GM19463 (cell line): Measurements from ENCODE around the gene IRF4.

Experiments
- ATAC-seq: cut with Tn5 transposase; IDR thresholded peaks from one replicate; pipeline ENCODE4 v1.9.1; 2021; ENCODE audit warnings: mild to moderate bottlenecking, moderate library complexity; ENCODE audit not compliant: unreplicated experiment

Gene IRF4

DNA sequence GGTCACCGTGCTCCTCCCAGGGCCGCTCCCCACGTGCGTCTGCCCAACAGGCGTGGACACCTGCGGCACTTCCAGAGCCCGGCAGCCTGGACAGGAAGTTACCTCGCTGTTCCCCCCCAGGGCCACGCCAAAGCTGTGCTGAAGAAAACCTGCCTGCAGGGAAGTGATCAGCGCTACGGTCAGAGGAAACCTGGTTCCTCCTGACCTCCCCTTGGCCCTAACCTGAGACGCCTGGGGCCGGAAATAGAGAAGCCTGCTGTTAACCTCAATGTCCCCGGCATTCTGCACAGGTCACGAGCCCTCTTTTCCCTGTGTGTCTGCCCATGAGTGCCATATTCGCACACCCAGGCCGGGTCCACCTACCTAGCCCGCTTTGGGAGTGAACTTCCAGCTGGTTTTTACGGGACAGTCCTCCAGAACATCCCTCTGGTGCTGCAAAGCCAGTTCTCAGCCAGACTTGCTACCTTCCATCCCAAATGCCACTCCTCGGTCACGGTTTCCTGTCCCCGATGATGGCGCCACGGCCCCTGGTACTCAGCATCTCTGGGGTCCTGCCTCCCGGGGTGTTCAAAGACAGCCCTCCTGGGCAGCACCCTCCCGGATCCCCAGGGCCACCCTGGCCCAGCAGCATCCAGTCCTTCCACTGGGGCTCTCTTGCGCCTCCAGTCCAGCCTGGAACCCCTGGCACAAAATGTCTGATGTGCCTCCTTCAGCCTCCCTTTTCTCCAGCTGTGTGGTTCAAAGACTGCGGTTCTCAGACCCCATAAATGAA is 12.0 kb upstream of the IRF4 start:
- peak; percentile 68 for ATAC-seq

DNA sequence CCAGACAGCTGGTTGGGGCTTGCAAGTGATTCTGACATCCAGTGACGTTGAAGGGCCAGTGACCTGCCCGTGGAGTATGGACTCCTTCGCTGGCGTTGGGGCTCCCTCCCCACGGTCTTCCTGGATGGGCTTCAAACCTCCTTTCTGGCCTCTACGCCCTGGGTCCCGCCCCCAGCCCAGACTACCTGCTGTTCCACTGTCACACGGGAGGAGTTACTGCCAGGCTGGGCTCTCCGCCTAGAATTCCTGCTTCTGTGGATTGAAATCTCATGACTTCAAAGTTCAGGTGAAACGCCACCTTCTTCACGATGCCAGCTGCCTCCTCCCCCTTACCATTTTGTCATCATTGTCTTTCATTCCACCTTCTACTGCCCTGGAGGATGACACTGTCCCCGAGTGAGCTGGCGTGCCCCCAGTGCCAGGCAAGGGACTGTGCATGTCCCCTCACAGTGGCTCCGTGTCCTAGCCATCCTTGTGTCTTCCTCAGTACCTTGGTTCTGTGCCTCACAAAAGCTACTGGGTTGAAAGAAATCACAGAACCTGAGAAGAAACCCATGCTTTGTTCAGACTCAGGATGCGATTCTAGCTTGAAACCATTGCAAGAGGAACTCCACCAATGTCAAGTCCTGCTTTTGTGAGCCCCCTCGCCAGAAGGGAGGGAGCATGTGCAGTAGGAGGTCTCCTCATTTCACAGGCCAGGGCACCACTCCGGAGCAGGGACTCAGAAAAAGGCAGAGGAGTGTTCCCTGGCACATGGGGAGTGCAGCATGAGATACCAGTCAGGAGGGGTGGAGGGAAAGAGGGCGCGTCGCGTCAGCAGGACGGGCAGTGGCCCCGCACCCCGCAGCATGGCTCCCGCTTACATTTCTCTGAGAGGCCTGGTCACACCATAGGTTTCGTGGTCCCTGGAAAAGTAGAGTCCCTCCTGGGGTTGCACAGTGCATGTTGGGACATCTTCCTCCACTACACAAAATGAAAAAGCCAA is 11.0 kb upstream of the IRF4 start:
- ATAC-seq, result no peak

DNA sequence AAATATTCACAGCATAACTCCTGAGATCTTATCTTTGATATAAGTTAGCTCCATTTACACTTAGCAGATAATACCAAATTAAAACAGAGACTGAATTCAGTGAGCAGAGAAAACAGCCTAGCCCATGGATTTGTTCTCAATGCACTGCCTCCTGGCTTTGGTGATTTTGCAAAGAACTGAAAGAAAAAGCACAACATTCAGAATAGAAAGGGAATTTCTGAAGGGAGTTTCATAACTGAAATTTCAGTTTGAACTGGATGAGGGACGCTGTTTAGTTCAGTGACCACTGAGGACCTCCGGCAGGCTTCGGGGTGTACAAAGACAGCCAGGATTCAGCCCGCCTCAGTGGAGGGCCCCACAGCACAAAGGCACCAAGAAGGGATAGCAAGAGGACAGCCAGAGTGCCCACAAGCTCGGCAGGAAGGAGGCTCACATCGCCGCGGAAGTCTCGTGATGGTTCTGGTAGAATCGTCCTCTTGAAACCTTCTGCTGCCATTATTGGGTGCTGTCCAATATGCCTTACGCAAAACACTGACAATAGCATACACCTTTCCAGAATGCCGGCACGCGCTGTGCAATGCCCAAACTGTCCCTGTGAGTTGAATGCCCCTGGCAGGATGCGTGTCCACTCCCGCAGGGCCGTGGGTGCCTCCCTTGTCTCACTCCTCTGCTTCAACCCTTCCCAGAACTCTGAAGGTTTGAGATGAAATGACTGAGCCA is 9.7 kb upstream of the IRF4 start:
- no peak for ATAC-seq

DNA sequence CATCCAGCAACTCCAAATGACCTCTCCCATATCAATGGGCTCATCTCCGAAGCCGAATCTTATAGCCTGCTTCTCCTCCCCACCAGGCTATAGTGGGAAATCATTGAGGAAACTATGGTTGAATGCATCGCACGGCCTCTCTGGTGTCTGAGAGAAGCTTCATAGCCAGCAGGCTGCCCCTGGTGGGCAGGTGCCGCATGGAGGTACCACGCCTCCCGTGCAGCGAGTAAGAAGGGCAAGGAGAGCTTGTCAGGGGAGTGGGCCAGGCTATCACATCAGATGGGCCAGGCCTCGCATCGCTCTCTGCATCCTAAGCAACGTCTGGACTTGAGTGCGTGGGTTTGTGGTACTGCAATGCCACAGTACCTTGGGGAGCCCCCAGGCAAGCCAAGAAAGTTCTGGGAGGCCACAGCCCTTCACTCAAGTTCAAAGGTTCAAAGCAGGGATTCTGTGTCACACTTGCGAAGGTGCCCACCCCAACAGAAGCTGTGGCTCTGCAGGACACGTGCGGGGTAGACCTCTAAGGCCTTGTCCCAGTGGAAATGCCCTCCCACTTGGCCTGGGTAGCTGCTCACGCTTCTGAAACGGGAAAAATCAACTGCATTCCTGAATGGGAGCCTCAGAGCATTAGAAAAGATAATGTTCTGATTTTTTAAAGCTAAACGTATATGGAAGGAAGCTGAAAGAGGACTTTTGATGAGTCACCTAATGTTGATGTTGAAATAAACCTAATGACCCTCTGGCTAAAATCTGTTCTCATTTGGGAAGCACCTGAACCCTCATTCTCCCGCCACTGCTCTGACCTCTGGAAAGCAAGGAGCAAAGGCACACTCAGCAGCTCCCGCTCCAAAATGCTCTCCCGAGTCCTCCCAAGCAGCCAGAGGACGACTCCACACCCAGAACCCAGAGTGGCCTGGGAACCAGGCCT is 8.4 kb upstream of the IRF4 start:
- no peak for ATAC-seq

DNA sequence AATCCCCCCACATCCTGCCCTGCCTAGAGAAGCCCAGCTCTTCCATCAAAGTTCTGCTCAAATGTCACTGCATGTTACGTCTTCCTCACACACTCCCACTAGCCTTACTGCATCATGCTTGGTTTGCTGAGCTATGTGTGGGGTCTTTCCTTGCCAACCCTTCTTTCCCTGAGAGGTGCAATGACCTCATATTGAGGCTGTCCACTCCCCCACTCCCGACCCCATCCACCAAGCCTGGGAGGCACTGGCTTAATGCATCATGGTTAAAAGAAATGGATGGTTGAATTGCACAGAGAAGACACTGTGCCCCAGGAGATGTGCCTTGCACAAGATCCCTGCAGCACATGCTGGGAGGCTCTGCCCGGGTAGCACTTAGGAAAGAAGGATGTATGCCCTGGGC is 7.7 kb upstream of the IRF4 start:
- ATAC-seq, result no peak

DNA sequence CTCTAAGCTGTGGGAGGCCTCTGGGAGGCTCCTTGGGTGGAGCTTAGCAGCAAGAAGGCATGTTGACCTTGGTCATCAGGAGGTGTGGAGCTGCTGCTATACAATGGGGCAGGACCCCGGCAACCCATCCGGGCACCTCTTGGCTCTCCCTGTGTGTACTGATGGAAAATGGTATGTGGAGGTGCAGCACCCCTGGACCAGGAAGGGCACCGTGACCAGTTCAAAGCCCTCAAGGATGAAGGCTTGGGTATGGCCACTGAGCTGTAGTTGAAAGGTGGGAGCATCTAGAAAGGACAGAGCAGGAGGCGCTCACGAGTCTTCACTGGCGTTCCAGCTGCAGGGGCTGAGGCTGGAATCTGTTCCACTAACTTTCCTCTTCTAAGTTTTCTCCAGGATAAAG is 6.7 kb upstream of the IRF4 start:
- no peak for ATAC-seq

DNA sequence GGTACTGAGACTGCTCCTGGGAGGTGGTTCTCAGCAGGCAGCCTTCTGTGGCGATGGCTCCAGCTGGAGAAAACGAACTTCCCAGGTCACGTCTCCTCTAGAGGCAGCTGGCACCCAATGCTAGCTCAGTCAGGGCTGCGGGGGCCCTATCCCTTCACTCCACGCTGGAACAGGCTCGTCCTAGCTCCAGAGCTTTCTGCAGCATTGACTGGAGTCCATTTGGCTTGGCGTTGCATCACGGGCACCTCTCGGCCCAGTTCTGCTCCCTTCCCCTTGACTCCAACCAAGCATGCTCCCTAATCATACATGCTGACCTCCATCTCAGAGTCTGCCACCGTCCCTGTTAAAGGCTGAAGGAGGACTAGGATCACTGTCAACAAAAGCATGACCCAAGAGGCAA is 5.9 kb upstream of the IRF4 start:
- ATAC-seq, result no peak

DNA sequence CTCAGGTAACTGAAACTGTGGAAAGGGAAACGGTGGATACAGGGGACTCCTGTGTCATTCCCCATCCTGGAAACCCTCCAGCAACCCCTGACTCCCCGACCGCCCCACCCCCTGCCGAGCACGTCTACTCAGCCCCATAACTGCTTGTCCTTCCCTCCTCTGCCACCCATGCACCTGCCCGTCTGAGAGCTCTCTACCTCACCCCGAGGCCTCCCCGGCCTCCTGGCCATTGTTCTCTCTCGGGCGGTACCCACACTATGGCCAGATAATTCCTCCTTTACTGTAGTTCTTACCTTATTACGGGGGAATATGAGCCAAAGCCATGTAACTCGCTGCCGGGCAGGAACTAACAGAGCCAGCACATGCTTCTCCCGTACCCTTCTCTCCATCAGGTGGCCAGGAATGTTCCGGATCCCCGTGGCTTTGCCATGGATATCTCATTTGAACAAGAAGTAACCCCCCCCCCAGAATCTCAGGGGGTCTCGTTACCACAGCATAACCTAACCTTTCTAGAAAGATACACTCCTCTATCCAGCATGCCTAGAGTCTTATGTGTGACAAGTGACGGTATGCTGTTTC is 4.8 kb upstream of the IRF4 start:
- no peak for ATAC-seq

DNA sequence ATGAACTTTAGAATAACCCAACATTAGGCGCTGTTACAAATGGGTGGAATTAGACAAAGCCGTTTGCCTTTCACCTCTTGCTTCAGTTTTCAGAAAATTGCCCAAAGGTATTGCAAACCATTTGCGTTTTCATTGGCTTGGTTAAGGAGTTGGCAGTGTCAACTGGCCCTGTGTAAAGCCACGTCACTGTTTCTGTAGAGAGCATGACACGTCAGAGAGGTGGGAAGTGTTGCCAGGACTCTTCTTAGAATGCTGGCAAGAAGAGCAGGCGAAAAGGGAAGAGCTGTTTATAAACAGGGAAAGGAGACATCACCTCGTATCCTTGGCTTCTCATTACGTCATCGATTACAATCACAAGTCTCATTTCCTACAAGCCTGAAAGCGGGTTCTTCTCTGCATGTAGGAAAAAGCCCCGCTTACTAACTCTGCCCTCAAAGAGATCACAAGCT is 4.2 kb upstream of the IRF4 start:
- ATAC-seq, result no peak

- no peak for ATAC-seq
These were observed 3.2 kb upstream of the IRF4 start for GRCh38 chr6:388202-388903.

GRCh38 chr6:389143-389542 is 2.4 kb upstream of the IRF4 start:
- ATAC-seq, result no peak

DNA sequence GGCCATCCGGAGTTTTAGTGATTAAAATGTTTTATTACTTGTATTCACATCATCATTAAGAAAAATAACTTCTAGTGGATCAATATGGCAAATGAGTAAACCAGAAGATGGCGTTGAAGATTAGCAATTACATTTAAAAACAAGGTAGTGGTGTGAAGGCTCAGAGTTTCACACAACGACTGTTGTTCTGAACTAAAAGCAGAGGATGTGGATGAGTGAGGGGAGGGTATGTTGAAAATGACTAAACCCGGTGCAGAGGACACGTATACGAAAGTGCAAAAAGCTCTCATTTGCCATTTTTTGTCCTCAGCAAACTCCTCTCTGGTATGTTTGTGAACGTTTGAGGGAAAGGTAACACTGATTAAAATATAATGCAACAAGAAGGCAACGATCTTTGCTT is 1.9 kb upstream of the IRF4 start:
- ATAC-seq, result peak; percentile 30

DNA sequence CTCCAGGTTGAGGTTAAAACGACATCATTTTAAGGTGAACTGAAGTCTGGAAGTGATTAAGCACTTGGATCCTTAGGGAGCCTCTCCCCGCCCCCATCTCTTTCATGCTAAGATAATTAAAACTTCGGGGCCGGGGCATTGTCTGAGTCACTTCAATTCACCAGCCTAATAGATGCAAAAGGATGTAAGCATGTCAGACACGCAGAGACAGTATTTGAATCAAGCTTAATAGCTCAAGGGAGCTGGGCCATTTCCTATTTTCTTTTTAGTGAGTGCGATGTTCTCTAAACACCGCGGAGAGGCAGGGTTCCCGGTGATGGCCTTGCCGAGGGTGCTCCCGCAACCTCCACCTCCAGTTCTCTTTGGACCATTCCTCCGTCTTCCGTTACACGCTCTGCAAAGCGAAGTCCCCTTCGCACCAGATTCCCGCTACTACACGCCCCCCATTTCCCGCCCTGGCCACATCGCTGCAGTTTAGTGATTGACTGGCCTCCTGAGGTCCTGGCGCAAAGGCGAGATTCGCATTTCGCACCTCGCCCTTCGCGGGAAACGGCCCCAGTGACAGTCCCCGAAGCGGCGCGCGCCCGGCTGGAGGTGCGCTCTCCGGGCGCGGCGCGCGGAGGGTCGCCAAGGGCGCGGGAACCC is 516 bp upstream of the IRF4 start:
- ATAC-seq, result peak; percentile 15

GRCh38 chr6:392441-393390 is 1.2 kb downstream of the IRF4 start:
- ATAC-seq, result no peak

DNA sequence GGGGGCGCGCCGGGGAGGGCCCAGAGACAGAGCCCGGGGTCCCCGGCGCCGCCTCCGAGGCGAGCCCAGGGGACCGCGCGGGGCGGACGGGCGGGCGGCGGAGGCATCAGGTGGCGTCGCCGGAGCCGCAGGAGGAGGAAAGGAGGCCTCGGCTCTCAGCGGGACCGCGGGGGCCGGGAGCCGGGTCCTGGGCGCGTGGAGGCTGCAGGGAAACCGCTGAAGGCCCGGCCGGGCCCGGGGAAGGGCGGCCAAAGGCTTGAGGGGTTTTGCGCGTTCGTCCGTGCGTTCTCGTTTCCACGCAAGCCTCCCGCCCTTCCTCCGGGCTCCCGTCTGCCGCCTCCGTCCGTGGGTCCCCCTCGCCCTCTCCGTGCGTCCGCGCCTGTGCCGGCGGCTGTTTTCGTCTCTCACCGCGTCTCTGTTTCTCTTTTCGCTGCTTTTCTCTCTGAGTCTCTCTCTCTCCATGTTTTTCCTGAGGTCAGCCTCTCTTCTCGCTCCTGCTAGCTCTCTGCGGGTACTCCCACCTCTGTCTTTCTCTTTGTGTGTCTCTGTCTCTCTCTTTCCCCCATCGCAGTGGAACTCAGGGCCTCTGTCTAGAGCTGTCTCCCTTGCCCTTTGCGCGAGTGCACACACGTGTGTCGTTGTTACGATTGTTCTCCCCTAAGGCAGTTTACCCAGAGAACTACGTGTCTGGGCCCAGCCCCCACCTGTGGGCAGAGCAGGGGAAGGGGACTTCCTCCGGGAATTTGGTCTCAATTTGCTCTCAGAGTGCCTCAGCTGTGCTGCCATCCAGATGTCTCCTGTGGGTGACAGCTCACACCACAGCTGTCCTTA is 2.1 kb downstream of the IRF4 start:
- no peak for ATAC-seq

GRCh38 chr6:394641-395289 is 3.2 kb downstream of the IRF4 start:
- ATAC-seq, result no peak
